Dedifferentiated amniotic fluid mesenchymal stem cell (primary cell): ENCODE data around the gene SBNO2.

Experiments
- DNase-seq: peaks from one replicate; pipeline ENCODE4 v3.0.0-alpha.2; 2016; ENCODE audit errors: extremely low spot score

Gene SBNO2

DNA sequence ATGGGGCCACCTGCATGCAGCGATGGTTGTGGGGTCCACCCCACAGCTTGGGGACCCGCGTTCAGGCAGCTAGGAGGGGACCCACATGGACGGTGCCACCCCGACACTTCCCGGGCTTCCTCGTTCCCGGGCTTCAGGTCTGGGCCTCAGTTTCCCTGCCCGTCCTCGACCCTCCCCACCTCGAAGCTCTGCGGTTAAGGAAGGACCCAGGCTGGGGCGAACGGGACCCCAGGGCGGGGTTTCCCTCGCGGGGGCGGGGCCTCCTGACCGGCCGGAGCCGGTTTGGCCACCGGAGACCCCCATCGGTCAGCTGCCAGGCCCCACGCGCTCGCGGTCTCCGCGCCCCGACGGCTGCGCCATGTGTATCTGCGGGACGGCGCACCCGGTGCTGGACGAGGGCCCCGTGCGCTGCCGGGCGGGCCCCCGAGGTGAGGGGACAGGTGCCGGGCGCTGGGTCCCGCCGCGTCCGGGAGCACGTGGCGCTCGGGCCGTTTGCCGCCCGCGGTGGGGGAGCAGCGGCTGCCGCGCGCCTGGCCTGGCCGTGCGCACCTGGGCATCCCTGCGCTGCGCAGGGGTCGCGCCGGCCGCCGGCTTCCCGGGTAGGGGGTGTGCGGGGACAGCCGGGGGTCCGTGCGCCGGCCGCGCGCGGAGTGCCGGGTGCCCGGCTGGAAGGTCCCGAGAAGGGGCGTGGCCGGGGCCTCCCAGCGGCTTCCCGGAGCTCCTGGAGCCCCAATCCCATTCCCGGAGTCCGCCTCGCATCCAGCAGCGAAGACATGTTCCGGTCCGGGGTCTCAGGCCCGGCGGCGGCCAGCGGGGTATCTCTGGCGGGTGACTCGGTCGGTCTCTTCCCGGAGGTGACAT is 102.9 kb downstream of the SBNO2 start:
- no peak for DNase-seq

DNA sequence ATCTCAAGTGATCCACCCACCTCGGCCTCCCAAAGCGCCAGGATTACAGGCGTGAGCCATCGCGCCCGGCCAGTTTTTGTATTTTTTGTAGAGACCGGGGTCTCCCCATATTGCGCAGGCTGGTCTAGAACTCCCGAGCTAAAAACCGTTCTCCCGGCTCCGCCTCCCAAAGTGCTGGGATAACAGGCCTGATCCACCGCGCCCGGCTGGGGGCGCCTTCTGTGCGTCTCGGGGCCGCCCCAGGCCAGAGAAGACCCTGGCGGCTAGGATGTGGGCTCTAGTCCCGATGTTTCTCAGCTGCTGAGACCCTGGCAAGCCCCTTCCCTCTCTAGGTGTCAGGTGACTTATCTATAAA is 103.5 kb downstream of the SBNO2 start:
- no peak for DNase-seq

GRCh38 chr19:1069009-1069779 is 104.9 kb downstream of the SBNO2 start:
- DNase-seq = no peak

- DNase-seq = no peak
Measured at GRCh38 chr19:1068009-1069001, 105.8 kb downstream of the SBNO2 start.

- no peak for DNase-seq
Measured at GRCh38 chr19:1067341-1067957, 106.6 kb downstream of the SBNO2 start.

- no peak for DNase-seq
Measured at GRCh38 chr19:1066748-1067340, 107.2 kb downstream of the SBNO2 start, which contains the start of gene ARHGAP45. Gene ARHGAP45, plus strand, starts transcription at chr19:1067167. Its CDS starts 239 bp downstream, at chr19:1067406.

GRCh38 chr19:1066251-1066747 is 107.8 kb downstream of the SBNO2 start:
- no peak for DNase-seq

DNA sequence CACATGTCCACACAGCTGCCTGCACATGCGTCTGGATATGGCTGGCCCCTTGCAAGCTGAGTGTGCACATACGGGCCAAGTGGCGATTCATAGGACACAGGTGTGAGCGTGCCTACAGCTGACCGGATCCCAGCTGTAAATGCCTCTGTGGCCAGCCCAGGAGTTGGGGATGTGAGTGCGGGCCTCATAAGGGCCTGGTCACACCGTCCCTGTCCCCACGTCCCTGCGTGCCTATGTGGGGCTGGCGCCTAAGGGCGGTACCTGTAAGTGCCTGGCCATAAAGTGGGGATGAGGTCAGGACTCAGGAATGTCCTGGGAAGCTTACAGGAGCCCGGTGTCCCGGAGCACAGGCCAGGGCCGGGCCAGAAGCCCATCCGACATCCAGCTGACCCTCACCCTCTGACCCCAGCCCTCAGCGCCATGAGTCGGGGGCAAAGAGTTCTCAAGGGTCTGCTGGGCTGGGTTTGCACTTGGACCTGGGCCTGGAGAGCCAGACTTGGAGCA is 108.4 kb downstream of the SBNO2 start:
- DNase-seq = no peak

DNA sequence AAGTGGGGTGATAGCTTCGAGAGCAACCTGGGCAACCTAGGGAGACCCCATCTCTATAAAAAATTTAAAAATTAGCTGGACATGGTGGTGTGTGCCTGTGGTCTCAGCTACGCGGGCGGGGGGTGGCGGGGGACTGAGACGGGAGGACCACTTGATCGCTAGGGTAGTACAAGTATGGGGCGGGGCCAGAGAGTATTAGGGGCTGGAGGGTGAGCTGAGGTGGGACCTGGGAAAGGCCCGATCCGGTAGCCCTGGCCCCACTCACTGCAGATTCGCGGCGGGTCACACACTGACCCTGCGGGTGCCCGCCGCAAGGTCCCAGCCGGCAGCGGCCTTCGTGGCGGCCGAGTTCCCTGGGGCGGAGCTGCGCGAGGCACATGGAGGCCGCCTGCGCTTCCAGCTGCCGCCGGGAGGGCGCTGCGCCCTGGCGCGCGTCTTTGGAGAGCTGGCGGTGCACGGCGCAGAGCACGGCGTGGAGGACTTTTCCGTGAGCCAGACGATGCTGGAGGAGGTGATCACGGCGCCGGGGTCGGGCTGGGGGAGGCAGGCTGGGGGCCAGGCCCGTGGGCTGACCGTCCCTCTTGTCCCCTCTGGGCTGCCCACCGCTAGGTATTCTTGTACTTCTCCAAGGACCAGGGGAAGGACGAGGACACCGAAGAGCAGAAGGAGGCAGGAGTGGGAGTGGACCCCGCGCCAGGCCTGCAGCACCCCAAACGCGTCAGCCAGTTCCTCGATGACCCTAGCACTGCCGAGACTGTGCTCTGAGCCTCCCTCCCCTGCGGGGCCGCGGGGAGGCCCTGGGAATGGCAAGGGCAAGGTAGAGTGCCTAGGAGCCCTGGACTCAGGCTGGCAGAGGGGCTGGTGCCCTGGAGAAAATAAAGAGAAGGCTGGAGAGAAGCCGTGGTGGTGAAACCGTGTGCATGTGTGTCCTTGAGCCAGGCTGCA is 109.1 kb downstream of the SBNO2 start:
- DNase-seq = peak; percentile 31

DNA sequence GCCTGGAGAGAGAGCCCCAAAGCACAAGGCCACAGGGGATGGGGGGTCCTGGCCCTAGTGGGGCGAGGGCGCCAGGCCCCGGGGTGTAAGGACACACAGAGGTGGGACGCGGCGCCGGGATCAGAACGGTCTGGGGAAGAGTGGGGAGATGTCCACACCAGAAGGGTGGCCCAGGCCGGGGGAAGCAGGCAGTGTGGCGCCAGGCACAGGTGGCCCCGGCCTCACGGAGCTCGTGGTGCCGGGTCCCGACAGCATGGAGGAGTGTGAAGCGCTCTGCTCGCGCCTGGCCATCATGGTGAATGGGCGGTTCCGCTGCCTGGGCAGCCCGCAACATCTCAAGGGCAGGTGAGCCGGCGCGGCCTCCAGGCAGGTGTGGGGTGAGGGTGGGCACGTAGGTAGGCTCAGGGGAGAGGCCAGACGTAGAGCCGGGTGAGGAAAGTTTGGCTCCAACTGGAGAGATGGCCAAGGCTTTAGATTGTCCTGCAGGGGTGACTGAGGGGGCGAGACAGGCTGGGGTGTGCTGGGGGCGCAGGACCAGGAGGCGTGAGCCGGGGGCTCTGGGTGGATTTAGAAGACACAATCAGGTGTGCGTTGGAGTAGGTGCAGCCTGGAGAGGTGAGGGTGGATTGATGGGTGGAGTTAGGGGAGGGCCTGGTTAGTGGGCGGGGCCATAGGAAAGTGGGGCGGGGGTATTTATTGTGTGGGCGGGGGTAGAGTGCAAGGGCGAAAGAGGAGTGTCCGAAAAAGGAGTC is 110.0 kb downstream of the SBNO2 start:
- DNase-seq = no peak

- DNase-seq = no peak
Measured at GRCh38 chr19:1063030-1063908, 110.8 kb downstream of the SBNO2 start.

GRCh38 chr19:1062387-1063029 is 111.6 kb downstream of the SBNO2 start:
- DNase-seq = no peak

GRCh38 chr19:1061987-1062386 is 112.1 kb downstream of the SBNO2 start:
- no peak for DNase-seq

DNA sequence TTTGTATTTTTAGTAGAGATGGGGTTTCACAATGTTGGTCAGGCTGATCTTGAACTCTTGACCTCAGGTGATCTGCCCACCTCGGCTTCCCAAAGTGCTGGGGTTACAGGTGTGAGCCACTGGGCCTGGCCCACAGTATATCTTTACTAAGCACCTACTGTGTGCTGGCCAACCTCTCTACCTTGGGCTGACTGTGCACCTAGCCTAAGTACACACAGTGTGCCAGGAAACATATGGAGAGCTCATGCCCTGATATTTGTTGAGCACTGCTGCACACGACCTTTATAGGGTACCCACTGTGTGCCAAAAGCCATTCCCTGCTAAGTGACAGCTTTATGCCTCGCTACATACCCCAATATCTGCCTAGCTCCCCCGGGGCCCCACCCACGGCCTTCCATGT is 113.4 kb downstream of the SBNO2 start:
- no peak for DNase-seq

DNA sequence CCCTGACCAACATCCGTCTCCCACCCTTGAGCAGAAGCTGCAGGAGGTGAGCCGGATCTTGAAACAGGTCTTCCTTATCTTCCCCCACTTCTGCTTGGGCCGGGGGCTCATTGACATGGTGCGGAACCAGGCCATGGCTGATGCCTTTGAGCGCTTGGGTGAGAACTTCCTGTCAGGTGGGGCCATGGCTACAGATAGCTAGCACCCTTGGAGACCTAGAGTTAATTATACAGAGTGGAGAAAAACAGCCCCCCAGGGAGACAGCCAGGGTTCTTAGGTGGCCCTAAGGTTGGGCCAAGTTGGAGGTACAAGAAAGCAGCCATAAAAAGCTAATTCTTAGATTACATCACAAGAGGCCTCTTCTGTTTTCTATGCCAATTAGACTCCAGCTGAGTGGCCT is 116.0 kb downstream of the SBNO2 start:
- DNase-seq = no peak
